NCI-H128 (cell line): ENCODE measurements around the gene FMNL1.
"Not testable (repeated sequence)": the region's sequence is repeated elsewhere in the genome, so short reads cannot be mapped to it uniquely, and the experiment has no call there.

Experiments
- DNase-seq: peaks from one replicate; lab custom pipeline; 2025; ENCODE audit not compliant: unreplicated experiment; lab: John Stamatoyannopoulos, UW

The FMNL1 gene

DNA sequence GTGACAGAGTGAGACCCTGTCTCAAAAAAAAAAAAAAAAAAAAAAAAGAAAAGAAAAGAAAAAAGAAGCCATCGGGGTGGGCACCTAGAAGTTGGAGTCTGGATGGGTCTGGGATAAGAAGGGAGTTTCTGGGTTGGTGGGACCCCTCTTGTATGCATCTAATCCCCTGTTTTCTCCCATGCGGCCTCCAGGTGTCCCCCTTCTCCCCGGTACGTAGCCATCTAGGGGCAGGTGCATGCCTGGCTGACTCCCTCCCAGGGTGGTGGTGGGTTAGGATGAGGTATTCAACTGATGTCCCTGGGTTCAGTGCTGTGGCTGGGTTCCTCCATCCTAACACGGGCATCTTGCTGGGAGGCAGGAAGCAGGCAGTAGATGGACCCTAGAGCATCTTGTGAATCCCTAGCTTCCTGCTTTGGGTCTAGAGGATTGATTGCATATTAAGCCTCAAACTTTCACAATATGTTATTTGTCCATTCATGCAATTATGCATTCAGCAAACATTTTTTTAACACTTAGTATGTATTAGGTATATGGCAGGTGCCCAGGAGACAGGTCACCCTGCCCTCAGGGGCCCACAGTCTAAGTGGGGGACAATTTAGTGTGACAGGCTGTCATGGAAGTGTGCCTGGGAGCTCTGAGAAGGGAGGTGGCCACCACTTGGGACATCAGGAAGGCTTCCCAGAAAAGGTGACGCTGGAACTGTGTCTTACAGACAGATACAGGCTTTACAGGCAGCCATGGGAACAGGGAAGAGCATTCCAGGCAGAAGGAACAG lies 13.1 kb downstream of the FMNL1 start:
- no peak for DNase-seq

DNA sequence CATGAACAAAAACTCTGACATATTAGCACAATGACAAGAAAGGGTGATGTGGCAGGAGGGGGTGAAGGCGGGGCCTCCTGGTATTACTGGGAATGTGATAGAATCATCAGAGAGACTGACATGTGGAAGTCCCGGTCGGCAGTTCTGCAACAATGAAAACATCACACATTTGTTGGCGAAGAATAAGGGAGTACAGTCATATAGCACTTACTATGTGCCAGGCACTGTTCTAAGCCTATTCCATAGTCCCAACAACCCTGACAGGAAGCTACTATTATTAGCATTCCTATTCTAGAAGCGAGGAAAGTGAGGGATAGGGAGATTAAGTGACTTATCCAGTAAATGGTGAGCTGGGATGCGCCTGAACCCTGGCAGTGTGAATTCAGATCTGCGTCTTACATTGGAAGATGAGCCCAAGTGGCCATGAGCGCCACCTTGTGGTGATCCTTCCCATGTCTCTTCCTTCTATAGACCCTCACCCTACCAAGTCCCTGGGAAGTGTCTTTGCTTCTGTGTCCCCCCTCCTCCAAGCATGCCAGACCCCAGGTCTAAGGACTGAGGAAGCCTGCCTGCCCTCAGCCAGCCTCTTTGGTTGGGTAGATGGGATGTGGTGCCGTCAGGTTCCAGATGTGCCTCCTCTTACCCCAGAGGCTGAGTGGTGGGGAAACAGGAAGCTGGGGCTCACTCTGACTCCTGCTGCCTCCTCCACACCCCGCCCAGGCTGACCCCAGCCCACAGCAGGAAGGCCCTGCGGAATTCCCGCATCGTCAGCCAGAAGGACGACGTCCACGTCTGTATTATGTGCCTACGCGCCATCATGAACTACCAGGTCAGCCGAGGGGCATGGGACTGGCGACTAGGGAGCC lies 14.0 kb downstream of the FMNL1 start:
- no peak for DNase-seq

DNA sequence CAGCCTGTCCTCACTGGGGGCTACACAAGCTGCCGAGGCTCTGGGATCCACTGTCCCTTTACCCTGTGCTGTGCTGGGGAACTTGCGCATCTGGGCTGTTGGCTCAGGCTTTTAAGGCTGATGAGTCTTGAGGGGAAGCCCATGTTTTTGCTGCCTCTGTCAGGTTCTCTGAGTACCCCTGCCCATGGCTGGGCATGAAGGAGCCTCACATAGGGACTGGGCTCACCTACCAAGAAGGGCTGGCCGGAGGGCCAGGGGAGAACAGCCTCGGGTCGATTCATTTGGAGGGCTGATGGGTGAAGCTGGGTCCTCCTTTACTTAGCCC lies 14.6 kb downstream of the FMNL1 start:
- DNase-seq = no peak

DNA sequence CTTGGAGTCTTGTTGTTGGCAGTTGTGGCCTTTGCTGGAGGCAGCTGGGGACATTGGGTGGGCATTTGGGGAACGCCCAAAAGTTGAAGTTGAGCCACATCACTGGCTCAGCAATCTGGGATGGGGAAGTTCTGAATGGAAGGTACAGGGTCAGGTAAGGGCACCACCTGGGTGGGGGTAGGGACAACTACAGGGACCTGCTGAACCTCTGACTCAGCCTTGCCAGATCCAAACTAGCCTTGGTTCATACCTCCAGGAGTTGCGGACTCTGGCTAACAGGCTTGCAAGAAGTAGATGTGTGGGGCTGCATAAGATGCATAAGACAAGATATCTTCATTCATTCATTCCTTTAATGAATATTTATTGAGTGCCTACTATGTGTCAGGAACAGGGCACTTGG lies 16.0 kb downstream of the FMNL1 start:
- no peak for DNase-seq

DNA sequence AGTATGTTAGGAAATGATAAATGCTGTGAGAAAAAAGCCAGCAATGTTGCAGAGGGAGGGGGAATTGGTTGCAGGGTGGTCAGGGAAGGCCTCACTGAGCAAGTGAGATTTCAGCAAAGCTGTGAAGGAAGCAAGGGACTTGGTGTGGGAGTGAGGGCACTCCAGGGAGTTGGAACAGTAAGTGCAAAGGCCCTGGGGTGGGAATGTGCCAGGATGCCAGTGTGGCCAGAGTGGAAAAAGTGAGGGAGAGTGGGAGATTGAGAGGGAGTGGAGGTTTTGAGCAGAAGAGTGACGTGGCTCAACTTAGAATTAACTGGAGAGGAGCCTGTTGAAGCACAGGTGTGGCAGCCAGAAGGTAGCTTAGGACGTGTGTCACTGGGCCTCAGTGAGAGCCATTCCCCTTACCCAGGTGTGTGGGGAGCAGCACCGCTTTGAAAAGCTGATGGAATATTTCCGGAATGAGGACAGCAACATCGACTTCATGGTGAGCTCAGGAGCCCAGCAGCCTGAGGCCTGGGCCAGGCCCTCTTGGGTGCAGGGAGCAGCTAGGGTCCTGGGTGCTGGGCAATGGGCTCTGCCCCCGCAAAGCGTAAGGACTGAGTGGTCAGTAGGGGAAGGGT lies 16.6 kb downstream of the FMNL1 start:
- DNase-seq = no peak

DNA sequence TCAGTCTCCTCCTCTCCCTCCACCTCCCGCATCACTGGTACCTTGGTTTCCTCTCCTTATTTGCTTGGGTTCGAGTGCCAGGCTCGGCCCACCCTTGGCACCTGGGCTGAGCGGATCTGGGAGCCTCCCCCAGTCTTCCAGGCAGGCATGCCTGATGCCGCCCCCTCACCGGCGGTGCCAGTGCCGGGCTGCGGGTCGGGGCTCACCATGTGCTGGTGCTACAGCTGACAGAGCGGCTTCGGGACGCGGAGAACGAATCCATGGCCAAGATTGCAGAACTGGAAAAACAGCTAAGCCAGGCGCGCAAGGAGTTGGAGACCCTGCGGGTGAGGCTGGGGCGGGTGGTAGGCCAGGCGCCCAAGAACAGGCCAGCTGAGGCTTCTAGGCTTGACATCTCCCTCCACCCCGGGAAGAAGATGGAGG lies 19.2 kb downstream of the FMNL1 start:
- DNase-seq = no peak

DNA sequence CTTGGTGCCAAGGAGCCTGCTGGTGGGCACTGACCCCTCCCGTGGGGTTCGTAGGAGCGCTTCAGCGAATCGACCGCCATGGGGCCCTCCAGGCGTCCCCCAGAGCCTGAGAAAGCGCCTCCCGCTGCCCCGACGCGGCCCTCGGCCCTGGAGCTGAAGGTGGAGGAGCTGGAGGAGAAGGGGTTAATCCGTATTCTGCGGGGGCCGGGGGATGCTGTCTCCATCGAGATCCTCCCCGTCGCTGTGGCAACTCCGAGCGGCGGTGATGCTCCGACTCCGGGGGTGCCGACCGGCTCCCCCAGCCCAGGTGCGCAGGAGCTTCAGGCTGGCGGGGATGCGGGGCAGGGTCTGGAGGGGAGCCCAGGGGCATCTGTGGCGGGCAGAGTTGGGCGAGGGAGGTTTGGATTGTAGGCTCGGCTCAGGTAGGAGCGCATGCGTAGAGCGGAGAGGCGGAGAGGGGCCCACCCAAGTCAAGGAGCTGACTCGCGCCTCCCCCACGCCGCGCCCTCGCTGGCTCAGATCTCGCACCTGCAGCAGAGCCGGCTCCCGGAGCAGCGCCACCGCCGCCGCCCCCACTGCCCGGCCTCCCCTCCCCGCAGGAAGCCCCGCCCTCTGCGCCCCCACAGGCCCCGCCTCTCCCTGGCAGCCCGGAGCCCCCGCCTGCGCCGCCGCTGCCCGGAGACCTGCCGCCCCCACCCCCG lies 19.8 kb downstream of the FMNL1 start:
- peak; percentile 20 for DNase-seq

DNA sequence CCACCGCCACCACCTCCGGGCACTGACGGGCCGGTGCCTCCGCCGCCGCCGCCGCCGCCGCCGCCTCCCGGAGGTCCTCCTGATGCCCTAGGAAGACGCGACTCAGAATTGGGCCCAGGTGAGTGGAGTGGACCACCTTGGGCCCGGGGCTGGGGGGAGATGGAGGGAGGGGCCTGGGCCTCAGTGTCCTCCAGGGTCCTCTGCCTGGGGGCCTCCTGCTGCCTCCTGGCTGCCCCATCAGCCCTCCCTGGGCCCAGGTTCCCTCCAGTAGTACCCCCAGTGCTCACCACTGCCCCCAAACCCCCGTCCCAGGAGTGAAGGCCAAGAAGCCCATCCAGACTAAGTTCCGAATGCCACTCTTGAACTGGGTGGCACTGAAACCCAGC lies 20.3 kb downstream of the FMNL1 start:
- DNase-seq = no peak

DNA sequence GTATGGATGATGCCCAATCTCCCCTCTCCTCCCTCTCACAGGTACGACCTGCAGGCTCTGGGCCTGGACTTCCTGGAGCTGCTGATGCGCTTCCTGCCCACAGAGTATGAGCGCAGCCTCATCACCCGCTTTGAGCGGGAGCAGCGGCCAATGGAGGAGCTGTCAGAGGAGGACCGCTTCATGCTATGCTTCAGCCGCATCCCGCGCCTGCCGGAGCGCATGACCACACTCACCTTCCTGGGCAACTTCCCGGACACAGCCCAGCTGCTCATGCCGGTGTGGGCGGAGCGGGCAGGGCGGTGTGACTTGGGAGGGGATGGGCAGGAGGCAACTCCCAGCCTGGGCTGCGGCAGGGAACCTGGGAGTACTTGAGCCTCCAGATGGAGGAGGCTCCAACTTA lies 22.1 kb downstream of the FMNL1 start:
- no peak for DNase-seq

DNA sequence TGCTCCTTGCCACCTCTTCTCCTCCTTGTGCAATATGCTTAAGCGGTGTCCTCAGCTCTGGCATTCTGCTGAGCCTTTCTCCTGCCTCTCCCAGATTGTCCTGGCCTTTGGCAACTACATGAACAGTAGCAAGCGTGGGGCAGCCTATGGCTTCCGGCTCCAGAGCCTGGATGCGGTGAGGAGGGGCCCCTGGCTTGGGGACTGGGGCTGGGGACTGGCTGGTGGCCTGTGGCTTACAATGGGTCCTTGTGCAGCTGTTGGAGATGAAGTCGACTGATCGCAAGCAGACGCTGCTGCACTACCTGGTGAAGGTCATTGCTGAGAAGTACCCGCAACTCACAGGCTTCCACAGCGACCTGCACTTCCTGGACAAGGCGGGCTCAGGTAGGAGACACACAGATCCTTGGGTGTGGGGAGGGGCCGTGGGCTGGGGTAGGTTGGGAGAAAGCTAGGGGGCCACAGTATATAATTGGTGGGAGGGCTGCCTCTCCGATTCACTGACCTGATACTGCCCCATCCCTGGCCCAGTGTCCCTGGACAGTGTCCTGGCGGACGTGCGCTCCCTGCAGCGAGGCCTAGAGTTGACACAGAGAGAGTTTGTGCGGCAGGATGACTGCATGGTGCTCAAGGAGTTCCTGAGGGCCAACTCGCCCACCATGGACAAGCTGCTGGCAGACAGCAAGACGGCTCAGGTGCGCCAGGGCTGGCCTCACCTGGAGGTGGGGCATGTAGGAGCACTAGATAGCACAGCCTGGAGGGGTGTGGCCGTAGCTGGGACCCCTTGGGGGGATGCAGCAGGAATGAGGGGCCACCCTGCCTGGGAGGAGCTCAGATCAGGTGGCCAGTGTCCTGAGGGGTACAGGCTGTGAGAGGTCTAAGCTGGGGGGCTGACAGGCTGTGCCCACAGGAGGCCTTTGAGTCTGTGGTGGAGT lies 23.3 kb downstream of the FMNL1 start:
- no peak for DNase-seq

DNA sequence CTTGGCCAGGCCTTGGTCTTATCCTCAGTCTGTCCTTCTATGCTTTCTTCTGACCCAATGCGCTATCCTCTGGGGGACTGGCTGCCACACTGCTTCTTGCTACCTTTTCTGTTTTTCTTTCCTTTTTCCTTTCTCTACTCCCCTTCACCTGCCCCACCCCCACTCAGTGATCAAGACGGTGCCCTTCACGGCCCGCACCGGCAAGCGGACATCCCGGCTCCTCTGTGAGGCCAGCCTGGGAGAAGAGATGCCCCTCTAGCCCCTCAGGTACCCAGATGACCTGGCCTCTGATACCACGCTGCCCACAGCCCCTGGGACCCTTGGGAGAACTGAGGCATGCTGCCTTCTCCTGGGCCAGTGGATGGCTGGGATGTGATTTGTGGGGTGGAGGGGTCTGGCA lies 24.7 kb downstream of the FMNL1 start:
- DNase-seq = no peak

DNA sequence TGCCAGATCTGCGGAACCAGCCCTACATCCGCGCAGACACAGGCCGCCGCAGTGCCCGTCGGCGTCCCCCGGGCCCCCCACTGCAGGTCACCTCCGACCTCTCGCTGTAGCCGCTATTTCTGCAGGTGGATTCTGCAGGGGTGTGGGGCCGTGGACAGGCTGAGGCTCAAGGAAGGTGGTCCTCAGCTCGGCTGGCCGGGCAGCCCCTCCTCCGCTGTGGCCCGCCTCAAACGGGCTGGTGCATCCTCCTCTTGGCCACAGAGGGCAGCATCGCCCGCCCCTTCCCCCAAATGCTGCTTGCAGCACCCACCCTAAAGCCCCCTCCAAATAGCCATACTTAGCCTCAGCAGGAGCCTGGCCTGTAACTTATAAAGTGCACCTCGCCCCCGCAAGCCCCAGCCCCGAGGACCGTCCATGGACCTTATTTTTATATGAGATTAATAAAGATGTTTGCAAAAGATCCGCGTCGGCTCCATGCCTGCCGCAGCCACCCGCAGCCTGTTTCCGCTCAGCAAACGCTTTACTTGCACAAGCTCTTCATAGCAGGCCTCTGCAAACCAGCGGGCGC lies 25.3 kb downstream of the FMNL1 start:
- DNase-seq = no peak

DNA sequence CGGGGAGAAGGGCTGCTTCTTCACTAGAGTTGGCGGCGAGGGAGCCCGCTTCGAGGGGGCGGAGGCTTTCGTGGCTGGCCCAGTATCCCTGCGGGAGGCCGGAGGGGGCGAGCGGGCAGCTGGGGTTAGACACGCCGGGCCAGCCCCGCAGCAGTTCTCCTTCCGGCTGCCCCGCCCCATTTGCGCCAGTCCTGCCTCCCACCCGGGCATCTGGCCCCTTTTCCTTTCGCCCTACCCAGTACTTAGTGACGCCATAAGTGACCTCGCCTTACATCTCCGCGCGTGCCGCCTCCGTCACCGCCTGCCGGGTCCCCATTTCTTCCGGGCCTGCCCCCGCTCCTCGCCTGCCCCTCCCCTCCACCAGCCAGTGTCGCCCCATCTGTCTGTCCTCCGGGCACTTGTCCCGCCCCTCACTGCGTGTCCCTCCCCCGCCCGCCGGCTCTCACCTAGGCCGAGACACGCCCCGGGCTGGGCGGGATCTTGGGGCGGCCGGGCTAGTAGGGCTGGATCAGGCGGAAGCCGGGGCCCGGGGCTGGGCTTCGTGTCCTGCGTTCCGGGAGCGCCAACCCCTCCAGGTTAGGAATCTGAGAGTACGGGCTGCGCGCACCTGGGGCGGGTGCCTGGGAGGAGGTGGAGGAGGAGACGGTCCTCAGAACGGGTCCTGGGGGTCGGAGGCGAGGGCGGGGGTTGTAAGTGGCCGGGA lies 25.9 kb downstream of the FMNL1 start:
- peak; percentile 82 for DNase-seq

DNA sequence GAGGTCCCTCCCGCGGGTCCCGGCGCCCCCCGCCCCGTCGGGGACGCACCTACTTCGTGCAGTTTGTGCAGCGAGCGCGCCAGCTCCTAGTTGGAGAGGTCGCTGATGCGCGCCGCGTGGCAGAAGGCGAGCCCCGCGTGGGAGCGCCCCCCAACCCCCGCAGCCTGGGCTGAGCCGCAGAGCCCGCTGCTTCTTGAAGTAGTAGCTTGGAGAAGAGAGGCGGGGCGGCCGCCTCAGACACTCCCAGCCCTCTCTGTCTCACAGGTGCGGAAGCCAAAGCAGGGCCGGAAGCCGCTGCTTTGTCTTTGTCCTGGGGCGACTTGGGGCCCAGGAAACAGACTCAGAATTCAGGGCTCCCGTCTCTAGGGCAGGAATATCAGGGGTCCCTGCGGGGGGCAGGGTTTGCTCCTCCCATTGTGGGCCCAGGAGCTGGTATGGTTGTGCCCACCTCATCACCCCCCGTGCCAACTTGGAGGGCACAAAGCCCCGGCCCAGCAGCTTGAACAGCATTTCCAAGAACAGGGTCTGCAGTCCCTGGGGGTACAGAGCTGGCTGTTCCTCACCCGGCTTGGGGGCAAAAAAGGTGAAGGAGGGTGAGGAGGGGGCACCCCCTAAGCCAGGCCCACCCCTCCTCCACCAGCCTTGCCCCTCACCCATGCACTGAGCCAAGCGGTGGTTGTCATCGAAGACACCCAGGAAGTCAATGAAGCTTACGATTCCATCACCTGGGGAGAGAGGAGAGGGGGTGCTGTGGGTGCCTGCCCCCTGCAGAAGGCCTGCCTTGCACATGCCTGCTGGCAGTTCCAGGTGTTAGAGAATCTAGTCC lies 26.7 kb downstream of the FMNL1 start:
- no peak for DNase-seq

DNA sequence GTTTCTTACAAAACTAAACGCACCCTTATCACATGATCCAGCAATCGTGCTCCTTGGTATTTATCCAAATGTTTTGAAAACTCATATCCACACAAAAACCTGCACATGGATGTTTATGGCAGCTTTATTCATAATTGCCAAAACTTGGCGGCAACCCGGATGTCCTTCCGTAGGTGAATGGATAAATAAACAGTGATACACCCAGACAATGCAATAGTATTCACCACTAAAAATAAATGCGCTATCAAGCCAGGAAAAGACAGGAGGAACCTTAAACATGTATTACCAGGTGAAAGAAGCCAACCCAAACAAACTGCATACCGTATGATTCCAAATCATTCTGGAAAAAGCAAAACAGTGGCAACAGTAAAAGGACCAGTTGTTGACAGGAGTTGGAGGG lies 30.2 kb downstream of the FMNL1 start:
- no peak for DNase-seq

DNA sequence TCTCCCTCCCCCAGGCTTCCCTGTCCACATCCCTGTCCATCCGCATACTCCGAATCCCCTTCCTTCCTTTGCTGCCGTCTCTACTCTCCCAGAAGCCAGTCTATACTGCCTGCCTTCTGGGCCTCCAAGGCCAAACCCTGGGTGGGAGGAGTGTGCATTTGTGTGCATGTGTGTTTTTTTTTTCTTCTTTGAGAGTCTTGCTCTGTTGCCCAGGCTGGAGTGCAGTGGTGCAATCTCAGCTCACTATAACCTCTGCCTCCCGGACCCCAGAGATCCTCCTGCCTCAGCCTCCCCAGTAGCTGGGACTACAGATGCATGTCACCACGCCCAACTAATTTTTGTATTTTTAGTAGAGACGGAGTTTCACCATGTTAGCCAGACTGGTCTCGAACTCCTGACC lies 31.6 kb downstream of the FMNL1 start:
- not testable (repeated sequence) for DNase-seq

DNA sequence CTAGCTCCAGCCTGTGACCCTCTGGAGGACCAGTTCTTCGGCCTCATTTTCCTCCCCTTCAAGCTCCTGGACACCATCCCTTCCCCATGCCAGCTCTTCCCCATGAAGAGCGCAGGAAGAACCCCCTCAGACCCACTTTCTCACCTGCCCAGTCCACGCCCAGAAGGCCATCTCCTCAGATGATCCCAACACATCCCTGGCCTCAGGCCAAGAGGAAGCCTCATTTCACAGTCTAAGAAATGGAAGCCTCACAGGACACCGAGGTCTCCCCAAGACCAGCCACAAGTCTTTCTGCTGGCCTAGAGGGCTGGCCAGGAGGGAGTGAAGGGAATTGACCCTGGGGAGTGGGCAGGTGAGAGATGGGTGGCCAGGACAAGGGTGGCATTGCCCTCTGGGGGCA lies 32.2 kb downstream of the FMNL1 start:
- DNase-seq = no peak

DNA sequence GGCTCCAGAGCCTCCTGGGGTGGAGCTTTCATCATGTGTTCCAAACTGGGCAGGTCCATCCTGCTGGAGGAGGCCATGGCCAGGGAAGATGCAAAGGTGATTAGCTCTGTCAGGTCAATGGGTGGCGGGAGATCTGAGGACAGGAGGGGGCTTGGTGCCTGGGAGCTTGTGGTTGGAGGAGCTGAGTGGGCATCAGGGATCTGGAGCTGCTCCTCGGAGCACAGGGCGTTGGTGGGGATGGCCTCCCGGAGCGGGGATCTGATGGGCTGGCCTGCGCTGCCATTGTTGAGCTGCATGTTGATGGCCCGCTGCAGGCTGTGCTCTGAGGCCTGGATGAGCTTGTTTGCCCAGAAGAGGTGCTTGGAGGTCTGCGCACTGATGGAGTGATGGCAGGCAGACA lies 33.7 kb downstream of the FMNL1 start:
- no peak for DNase-seq
